Stimulated activated CD4-positive, alpha-beta T cell treated with anti-CD3 and anti-CD28 coated beads, Interleukin-4, amount 100 ng/mL, for 4 hours (primary cell): ENCODE results near the gene NASP.

ENCODE experiments used
- DNase-seq, 2 experiments: peaks; one replicate each; pipeline ENCODE4 v3.0.0-alpha.2; 2020

NASP gene

DNA sequence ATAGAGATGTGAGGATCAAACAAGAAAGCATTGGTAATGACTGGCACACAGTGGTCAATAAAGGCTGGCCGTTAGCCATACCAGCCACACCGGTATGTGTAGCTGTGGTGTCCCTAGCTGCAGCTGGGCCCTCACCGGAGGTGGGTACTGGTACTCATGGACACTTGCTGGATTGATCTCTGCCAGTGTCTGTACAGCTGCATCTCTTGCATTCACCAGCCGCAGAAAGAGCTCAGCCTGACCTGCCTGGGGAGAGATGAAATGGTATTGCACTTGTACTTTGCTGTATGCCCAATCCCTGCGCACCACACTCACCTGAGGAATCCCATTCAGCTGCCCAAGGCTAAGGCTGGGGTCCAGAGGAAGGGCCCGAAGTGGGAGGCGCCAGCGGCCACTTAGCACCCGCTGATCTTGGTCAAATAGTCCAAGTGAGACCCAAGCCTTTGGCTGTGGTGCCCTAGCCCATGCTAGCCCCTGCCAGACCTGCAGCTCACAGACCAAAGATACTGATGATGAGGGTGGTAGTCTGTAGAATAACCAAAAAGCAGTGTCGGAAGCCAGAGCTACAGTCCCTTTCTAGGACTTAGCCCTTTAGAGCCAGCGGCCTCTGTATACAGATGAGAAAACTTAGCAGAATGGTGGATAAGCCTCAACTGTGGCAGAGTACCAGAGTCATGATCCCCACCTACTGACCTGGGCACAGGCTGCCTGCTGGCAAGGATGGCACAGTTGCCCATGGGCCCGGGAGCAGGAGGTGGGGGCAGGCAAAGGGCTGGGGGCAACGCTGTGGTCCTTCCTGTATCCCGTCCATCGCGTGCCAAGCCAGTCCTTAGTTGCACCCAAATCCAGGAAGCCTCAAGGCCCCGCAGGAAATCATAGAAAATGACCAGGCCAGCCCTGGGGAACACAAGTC lies 37.0 kb downstream of the NASP start:
- no peak for DNase-seq

- DNase-seq, result no peak
Observed at GRCh38 chr1:45621501-45621836, 37.6 kb downstream of the NASP start.

DNA sequence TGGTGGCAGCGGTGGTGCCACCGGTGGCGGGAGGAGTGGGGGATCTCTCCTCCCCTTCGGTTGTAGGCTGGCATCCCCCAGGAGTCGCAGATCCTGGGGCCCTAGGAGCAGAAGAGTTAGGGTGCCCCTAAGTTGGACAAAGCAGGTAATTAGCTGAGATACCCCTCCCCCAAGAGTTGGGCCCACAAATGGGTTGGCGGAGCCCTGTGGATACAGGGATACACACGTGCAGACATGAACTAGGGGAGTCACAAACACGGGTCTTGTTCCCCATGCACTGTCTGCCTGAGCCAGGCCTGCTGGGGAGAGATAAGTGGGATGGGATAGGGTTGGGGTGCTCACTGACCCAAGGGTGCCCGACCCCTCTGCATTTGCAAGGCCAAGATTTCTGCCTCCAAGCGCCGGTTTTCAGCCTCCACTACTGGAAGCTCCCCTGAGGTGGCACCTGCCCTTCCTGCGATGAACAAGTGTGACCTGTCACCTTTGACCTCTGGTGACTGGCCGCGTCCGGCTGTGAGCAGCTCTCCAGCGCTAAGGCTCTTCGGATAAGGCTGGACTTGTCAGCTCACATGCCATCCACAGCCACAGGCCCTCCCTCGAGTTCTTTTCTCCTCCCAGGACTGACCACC lies 38.2 kb downstream of the NASP start:
- DNase-seq, result no peak

GRCh38 chr1:45622524-45623394 lies 38.9 kb downstream of the NASP start:
- DNase-seq, result no peak

- DNase-seq, result no peak
Observed at GRCh38 chr1:45623972-45624371, 40.1 kb downstream of the NASP start, which contains the start of gene CCDC17. Gene CCDC17 (minus strand): TSS chr1:45624054. CDS start chr1:45623909, 145 bp downstream.

DNA sequence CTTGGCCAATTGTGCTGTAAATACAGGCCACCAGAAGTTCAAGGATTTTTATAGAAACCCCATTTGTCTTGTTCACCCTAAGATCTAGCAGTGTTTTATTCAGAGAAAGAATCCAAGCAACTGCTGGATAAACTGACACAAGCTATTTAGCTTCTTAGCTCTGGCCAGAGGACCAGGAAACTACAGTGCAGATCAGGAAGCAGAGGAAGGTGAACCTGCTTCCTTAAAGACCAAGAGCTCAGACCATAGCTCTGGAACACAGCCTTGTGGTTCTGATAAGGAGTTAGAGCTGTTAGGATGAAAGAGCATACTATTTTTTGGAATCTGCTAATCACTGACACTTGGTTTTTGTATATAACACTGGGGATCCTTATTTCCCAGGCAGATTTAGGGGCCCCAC lies 45.2 kb downstream of the NASP start:
- DNase-seq, result no peak

- no peak for DNase-seq
Observed at GRCh38 chr1:45630429-45630828, 46.6 kb downstream of the NASP start.

DNA sequence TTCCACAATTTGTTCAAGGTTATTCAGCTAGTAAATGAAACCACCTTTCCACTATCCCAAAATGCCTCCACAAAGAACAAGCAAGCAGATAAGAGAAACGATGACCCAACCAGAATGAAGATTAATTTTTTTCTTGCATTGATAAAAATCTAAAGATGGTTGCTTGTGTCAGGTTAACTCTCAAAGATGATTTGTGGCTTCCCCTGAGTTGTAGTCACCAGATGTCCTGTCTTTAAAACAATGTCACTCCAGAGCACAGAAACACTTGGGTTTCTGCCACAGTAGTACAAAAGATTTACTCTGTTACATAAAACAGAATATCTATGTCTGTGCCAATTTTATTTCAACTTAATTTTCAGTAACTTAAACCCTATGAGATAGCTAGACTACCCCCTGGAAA lies 51.4 kb downstream of the NASP start:
- DNase-seq, result no peak

DNA sequence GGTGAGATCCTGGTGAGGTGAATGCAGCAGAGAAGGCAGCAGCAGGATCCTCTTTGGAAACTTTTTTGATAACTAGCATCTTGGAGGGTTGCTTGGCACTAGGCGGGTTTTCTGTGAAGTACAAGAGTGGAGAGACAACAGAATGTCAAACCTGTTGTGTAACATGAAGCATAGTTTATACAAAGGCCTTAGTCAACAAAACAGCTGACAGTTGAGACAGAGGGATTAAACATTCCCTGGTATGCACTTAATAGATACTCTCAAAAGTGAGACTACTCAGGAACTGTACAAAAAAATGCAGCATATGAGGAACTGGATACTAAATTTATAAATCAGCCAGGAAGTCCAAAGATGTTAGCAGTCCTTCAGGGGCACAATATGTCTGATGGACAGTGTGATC lies 56.5 kb downstream of the NASP start:
- no peak for DNase-seq

- no peak for DNase-seq
Observed at GRCh38 chr1:45643321-45643720, 59.5 kb downstream of the NASP start.

GRCh38 chr1:45643978-45644377 lies 60.1 kb downstream of the NASP start:
- DNase-seq, result no peak

DNA sequence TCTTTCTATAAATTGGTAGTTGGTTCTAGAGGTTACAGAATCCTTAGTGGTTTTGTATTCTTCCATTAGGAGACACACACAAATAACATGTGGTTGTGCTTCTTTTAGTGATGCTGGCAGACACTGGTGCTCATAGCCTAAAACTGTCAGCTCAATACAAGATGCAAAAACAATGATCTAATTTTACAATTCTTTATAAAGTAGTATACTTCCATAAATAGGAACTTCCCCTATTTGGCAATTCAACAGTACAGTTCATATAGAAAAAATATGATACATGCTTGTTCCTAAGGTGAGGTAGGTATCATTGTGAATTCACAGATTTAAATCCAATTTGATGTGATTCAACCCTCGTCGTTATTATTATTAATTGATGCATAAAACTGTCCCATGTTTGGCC lies 60.8 kb downstream of the NASP start:
- no peak for DNase-seq

- no peak for DNase-seq
Observed at GRCh38 chr1:45647248-45648021, 63.6 kb downstream of the NASP start.

- DNase-seq, result no peak
Observed at GRCh38 chr1:45654540-45655280, 70.9 kb downstream of the NASP start.

DNA sequence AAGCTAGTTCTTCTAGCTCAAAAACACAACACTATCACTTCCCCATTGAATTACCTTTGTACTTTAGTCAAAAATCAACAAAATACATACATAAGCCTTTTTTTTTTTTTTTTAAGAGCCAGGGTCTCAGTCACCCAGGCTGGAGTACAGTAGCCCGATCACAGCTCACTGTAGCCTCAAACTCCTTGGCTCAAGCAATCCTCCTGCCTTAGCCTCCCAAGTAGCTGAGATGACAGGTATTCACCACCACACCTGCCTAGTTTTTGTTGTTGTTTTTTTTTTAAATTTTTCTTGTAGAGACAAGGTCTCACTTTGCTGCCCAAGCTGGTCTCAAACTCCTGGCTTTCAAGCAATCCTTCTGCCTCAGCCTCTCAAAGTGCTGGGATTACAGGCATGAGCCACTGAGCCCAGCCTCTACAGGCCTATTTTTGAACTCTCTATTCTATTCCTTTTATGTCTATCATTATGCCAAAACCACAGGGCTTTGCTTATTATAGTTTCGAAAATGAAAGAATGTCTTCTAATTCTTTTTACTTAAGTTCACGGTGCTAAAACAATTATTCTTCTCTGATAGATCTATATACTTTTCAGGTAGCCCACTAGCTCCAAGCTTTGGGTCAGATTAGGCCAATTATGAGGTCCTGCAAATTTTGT lies 72.9 kb downstream of the NASP start:
- DNase-seq, result no peak

- DNase-seq, result no peak
Observed at GRCh38 chr1:45658171-45658570, 74.3 kb downstream of the NASP start.

- DNase-seq, result no peak
Observed at GRCh38 chr1:45659222-45659621, 75.4 kb downstream of the NASP start.

- DNase-seq, result no peak
Observed at GRCh38 chr1:45660336-45660735, 76.5 kb downstream of the NASP start.

GRCh38 chr1:45666836-45667235 lies 83.0 kb downstream of the NASP start:
- DNase-seq, result no peak

GRCh38 chr1:45667321-45668111 lies 83.7 kb downstream of the NASP start:
- no peak for DNase-seq
